ENCODE results near the gene HOXA2.

The HOXA2 gene

DNA sequence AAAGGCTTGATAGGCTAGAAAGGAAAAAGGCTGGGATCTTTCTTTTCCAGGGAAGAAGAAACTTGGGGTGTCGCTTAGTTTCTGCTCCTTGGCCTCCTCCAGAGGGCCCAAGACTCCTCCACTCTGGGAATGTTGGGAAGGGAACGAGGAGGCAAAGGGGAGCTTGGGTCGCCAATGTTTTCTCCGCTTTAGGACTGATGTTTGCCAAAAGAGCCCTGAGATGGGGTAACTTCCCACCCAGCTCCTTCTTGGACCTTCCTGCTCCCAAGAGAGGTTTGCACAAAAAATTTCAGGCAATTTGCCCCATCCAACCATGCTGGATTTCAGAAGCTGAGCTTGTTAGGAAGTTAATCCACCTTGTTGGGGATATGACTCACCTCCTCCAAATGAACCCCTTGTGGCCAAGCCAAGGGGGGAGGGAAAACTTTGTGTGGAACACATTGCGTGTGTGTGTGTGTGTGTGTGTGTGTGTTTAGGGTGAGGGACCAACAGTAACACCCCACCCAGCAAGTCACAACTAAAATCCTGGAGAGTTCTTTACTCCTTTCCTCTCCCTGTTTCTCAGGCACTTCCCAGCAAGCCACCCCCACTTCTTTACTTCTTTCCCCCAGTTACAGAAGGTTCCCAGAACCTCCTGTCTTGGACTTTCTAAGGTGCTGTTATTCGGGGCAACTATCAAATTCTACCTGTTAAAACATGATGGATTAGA is 8.7 kb upstream of the HOXA2 start:
- no peak for DNase-seq

DNA sequence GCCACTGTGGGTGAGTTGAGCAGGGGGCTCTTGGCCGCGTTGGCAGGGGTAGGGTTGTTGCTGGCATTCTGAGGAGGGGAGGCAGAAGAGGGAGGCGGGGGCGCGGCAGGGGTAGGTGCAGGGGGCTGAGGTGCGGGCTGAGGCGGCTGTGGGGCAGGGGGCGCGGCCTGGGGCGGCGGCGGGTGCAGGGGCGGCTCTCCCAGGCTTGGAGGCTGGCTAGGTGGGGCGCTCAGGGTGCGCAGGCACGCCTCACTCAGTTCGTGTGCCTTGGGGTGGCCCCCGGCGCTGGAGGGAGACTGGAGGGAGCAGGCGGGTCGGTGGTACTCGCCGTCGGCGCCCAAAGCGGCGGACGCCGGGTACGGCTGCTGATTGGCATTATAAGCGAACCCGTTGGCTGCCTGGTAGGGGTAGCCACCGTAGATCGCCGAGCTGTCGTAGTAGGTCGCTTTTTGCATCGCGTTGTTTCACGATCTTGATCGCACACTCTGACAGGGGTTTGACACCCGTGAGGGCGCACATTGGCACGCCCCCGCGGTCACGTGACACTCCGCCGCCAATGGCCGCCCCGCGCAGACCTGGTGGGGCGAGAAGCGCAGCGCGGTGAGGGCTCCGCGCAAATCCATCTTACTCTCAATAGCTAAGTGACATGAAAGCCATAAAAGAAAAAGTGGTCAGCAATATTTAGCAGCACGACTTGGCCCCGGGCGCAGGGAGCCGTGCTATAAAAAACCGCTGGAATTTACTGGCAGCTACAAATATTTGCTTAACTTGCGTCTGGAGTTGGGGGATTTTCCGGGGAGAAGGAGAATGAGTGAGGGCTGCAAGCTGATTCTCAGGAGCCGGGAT is 7.9 kb upstream of the HOXA2 start:
- no peak for DNase-seq

GRCh38 chr7:27109466-27110185 is 7.1 kb upstream of the HOXA2 start:
- no peak for DNase-seq

- DNase-seq: no peak
Observed at GRCh38 chr7:27108390-27109127, 6.1 kb upstream of the HOXA2 start.

- DNase-seq: no peak
Observed at GRCh38 chr7:27107391-27108381, 5.2 kb upstream of the HOXA2 start.

DNA sequence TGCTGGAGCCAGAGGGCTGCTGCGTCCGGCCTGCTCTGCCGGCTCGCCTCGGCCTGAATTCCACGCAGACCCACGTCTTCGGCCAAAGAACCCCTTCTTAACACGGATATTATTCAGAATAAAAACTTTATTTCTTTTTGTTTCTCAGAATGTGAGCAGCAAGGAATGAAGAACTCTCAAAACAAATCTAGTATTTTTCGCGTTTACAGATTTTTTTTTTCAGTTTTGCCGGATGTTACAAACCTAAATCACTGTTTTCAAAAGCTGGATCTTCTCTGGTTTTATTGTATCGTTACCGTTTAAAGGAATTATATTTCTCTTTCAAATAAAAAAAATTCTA is 4.4 kb upstream of the HOXA2 start:
- no peak for DNase-seq

DNA sequence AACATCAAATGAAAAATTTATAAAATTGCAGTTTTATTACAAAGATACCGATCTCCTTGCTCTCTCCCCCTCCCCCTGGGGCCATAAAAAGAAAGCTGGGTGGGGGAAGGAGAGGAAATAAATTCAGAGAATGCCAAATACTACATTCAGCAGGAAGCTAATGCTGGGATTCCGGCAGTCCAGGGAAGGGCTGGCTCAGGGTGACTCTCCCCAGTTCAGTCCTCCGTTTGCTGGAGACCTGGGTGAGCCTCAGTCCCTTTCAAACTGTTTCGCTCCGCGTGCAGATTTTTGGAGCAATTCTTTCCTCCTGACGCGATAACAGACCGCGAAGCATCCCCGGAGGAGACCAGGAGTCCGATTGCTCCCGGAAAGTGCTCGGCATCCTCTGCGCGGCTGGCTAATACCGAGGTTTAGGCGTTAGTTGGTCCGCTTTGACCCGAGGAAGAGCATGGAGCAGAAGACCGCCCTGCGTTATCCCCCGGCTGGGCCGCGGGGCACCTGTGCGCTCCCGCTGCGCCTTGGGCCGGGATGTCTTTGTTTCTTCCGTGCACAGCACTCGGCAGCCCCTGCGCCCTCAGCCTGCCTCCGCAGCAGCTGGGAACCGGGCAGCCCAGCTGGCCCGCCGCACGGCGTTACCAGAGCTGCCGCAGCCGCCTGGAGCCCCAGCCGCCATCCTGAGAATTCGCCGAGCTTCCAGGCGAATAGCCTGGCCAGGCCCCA is 3.9 kb upstream of the HOXA2 start:
- DNase-seq: no peak

GRCh38 chr7:27105301-27106031 is 3.0 kb upstream of the HOXA2 start:
- no peak for DNase-seq

- DNase-seq: no peak
Observed at GRCh38 chr7:27104341-27105058, 2.0 kb upstream of the HOXA2 start.

DNA sequence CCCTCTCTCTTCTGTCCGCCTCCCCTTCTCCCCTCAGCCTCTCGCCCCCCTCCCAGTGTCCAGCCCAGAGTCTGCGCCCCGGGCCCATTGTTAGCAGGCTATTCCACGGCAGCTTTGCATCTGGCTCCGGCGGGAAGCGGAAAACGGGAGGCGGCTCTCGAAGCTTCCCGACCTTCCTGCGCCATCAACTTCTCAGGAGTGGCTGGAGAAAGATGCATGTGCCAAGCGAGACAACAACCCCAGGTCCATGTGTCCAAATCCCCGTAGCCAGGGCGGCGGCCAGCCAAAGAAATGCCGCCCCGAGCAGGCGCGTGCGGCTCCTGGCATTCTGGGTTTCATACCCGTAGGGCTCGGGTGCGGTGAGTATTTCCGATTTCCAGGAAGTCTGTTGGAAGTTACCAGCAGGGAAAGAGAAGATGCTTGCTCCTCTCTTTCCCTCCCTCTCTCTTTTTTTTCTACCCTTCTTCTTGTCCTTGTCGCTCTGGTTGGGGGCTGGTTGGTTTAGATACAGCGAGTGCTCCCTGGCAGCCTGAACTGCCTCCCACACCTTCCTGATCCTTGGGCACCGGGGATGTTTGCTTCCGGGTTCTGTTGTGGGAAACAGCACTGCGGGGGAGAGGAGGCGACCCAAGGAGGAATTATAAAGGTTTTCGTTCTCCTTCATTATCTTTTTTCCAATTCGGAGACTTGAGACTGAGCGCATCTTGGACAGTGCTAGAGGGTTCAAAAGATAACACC is 1.2 kb upstream of the HOXA2 start:
- DNase-seq: no peak

GRCh38 chr7:27101957-27102580 is 414 bp downstream of the HOXA2 start:
- DNase-seq: no peak

DNA sequence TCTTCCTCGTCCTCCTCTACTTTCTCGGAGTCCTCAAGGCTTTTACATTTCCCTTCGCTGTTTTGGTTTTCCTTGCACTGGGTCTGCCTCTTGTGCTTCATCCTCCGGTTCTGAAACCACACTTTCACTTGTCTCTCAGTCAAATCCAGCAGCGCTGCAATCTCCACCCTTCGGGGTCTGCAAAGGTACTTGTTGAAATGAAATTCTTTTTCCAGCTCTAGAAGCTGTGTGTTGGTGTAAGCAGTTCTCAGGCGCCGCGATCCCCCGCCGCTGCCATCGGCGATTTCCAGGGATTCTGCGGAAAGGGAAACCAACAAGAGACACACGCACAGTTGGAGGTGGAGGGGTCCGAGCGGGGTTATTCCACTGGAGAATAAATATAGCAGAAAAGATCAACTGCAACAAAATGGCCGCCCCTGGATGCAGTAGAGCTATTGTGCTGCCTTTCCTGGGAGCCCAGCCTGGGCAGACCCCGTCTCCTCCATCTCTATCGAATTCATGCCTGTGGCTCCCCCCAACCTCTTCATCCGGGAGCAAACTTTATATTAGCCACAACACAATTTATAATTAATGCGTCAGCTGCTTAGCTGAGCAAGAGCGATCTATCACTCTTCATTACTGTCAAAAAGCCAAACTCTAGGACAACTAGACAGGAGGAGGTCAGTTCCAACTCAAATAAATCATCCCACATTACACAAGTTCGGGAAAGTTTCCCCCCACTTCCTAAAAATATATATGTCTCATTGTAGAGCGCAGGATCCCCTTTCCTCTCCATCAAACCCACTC is 1.1 kb downstream of the HOXA2 start:
- no peak for DNase-seq

- DNase-seq: no peak
Observed at GRCh38 chr7:27100694-27101170, 1.8 kb downstream of the HOXA2 start.

DNA sequence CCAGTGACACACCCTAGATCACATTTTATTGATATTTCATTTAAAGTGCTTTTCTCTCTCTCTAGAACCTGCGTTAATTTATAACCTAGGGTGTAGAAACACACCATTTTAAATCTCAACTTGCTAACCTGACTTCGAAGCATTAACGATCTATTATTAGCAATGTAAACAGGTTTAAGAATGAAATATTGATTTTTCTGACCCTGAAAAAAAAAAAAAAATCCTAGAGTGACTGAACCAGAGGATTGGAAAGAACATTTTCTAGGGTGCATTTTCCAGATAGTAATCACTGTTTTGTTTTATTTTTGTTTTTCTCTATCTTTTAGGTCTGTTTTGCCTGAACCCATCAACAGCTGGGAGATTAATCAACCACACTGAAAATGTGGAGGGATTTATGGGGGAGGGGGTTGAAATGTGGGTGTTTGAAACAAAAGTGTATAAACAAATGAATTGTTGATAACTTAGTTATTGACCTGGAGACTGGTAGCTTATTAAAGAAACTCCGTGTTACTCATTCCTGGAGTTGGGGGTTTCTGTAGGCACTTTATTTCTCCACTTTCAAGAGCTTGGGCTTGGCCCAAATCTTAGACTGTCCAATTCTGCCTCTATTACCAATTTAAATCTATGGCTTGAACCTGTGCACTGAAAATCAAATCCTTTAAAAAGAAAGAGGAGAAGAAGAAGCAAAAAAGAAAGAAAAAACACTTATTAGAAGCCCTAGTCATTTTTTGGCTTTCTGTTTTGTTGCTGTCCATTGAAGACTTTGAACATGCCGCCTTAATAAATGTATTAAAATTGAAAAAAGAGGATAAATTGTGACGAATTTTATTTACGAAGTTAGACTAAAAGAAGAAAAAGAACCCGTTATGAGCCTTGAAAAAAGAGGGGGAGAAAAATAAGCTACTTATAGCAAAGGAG is 2.8 kb downstream of the HOXA2 start:
- DNase-seq: no peak

- no peak for DNase-seq
Observed at GRCh38 chr7:27098578-27099451, 3.7 kb downstream of the HOXA2 start.

Measured in activated CD4-positive, alpha-beta T cell treated with anti-CD3 and anti-CD28 coated beads, Interleukin-10, Interleukin-2, amounts not matched to agents 100 ng/mL and 50 ng/mL, durations not matched to agents 16 hours and 8 hours (primary cell).